HEK293 (cell line): ENCODE measurements around the gene STX10.
A peak's percentile ranks its signal among the peaks of the same experiment; 100 is the strongest.

Source experiments
- HOXA7 ChIP-seq: sonication (generic); formaldehyde crosslinking; IDR thresholded peaks from 2 replicates; pipeline ENCODE4 v1.8.1; 2022; ENCODE audit warnings: missing genetic modification reagents, borderline replicate concordance
- HOXC10 ChIP-seq: sonication (generic); formaldehyde crosslinking; IDR thresholded peaks from 2 replicates; pipeline ENCODE4 v1.8.1; 2023; ENCODE audit warnings: mild to moderate bottlenecking, missing genetic modification reagents
- MYNN ChIP-seq: fragments of 450-650 bp; formaldehyde crosslinking; IDR thresholded peaks from 2 replicates; pipeline ENCODE4 v1.5.1; 2016; ENCODE audit warnings: missing biosample characterization, missing genetic modification characterization, borderline replicate concordance
- RBAK ChIP-seq: fragments of 450-650 bp; formaldehyde crosslinking; IDR thresholded peaks from 2 replicates; pipeline ENCODE4 v1.5.1; 2016; ENCODE audit warnings: missing biosample characterization, missing genetic modification characterization
- REPIN1 ChIP-seq: fragments of 450-650 bp; formaldehyde crosslinking; IDR thresholded peaks from 2 replicates; pipeline ENCODE4 v1.5.1; 2017; ENCODE audit warnings: missing biosample characterization, missing genetic modification characterization, low read depth
- SCRT2 ChIP-seq: fragments of 450-650 bp; formaldehyde crosslinking; IDR thresholded peaks from 2 replicates; pipeline ENCODE4 v1.5.1; 2016; ENCODE audit warnings: missing biosample characterization, missing genetic modification characterization
- ZBTB44 ChIP-seq: fragments of 450-650 bp; IDR thresholded peaks from 2 replicates; pipeline ENCODE4 v1.5.1; 2018; ENCODE audit warnings: missing biosample characterization, mild to moderate bottlenecking, missing genetic modification characterization
- ZBTB8A ChIP-seq: fragments of 450-650 bp; formaldehyde crosslinking; IDR thresholded peaks from 2 replicates; pipeline ENCODE4 v1.5.1; 2016; ENCODE audit warnings: missing biosample characterization, missing genetic modification characterization
- ZEB2 ChIP-seq: fragments of 450-650 bp; formaldehyde crosslinking; IDR thresholded peaks from 2 replicates; pipeline ENCODE4 v1.5.1; 2016; ENCODE audit warnings: missing biosample characterization, missing genetic modification characterization
- ZIC2 ChIP-seq: fragments of 450-650 bp; formaldehyde crosslinking; IDR thresholded peaks from 2 replicates; pipeline ENCODE4 v1.5.1; 2016; ENCODE audit warnings: missing biosample characterization, missing genetic modification characterization
- ZNF121 ChIP-seq: fragments of 450-650 bp; formaldehyde crosslinking; IDR thresholded peaks from 2 replicates; pipeline ENCODE4 v1.5.1; 2016; ENCODE audit warnings: missing biosample characterization, missing genetic modification characterization
- ZNF146 ChIP-seq: fragments of 450-650 bp; formaldehyde crosslinking; IDR thresholded peaks from 2 replicates; pipeline ENCODE4 v1.5.1; 2016; ENCODE audit warnings: missing biosample characterization, missing genetic modification characterization
- ZNF239 ChIP-seq: fragments of 450-650 bp; formaldehyde crosslinking; IDR thresholded peaks from 2 replicates; pipeline ENCODE4 v1.5.1; 2016; ENCODE audit warnings: missing biosample characterization, missing genetic modification characterization
- ZNF292 ChIP-seq: fragments of 450-650 bp; formaldehyde crosslinking; IDR thresholded peaks from 2 replicates; pipeline ENCODE4 v1.5.1; 2016; ENCODE audit warnings: low read depth, missing biosample characterization, missing genetic modification characterization, borderline replicate concordance
- ZNF302 ChIP-seq: fragments of 450-650 bp; formaldehyde crosslinking; IDR thresholded peaks from 2 replicates; pipeline ENCODE4 v1.5.1; 2016; ENCODE audit warnings: missing biosample characterization, missing genetic modification characterization, low read depth
- ZNF341 ChIP-seq: fragments of 450-650 bp; formaldehyde crosslinking; IDR thresholded peaks from 2 replicates; pipeline ENCODE4; 2016; ENCODE audit warnings: low read depth, missing biosample characterization, missing genetic modification characterization
- ZNF350 ChIP-seq: fragments of 450-650 bp; formaldehyde crosslinking; IDR thresholded peaks from 2 replicates; pipeline ENCODE4 v1.5.0; 2017; ENCODE audit warnings: missing biosample characterization, mild to moderate bottlenecking, missing genetic modification characterization
- ZNF433 ChIP-seq: fragments of 450-650 bp; formaldehyde crosslinking; IDR thresholded peaks from 2 replicates; pipeline ENCODE4 v1.5.1; 2016; ENCODE audit warnings: missing biosample characterization, missing genetic modification characterization, low read depth
- ZNF529 ChIP-seq: fragments of 450-650 bp; formaldehyde crosslinking; IDR thresholded peaks from 2 replicates; pipeline ENCODE4 v1.5.1; 2017; ENCODE audit warnings: missing genetic modification characterization, missing biosample characterization; ENCODE audit not compliant: insufficient replicate concordance
- ZNF548 ChIP-seq: fragments of 450-650 bp; formaldehyde crosslinking; IDR thresholded peaks from 2 replicates; pipeline ENCODE4 v1.5.1; 2016; ENCODE audit warnings: missing biosample characterization, missing genetic modification characterization
- ZNF561 ChIP-seq: fragments of 450-650 bp; IDR thresholded peaks from 2 replicates; pipeline ENCODE4 v1.5.1; 2018; ENCODE audit warnings: missing biosample characterization, missing genetic modification characterization, borderline replicate concordance
- ZNF600 ChIP-seq: fragments of 450-650 bp; formaldehyde crosslinking; IDR thresholded peaks from 2 replicates; pipeline ENCODE4 v1.5.1; 2016; ENCODE audit warnings: missing biosample characterization, missing genetic modification characterization
- ZNF629 ChIP-seq: fragments of 450-650 bp; formaldehyde crosslinking; IDR thresholded peaks from 2 replicates; pipeline ENCODE4 v1.5.1; 2017; ENCODE audit warnings: missing biosample characterization, missing genetic modification characterization
- ZNF660 ChIP-seq: fragments of 450-650 bp; IDR thresholded peaks from 2 replicates; pipeline ENCODE4 v1.5.1; 2018; ENCODE audit warnings: missing biosample characterization, mild to moderate bottlenecking, missing genetic modification characterization
- ZXDB ChIP-seq: fragments of 450-650 bp; formaldehyde crosslinking; IDR thresholded peaks from 2 replicates; pipeline ENCODE4 v1.5.1; 2016; ENCODE audit warnings: missing biosample characterization, missing genetic modification characterization
- TF ChIP-seq, protein P1 (sequence below): fragments of 450-650 bp; formaldehyde crosslinking; IDR thresholded peaks from 2 replicates; pipeline ENCODE4 v1.5.1; 2017; ENCODE audit warnings: missing biosample characterization, missing genetic modification characterization
- TF ChIP-seq, protein P2 (sequence below): fragments of 450-650 bp; formaldehyde crosslinking; IDR thresholded peaks from 2 replicates; pipeline ENCODE4 v1.5.1; 2016; ENCODE audit warnings: missing biosample characterization, missing genetic modification characterization
- TF ChIP-seq, protein P3 (sequence below): fragments of 450-650 bp; formaldehyde crosslinking; IDR thresholded peaks from 2 replicates; pipeline ENCODE4 v1.5.1; 2016; ENCODE audit warnings: missing biosample characterization, missing genetic modification characterization
- TF ChIP-seq, protein P4 (sequence below): fragments of 450-650 bp; formaldehyde crosslinking; IDR thresholded peaks from 2 replicates; pipeline ENCODE4 v1.5.1; 2016; ENCODE audit warnings: missing biosample characterization, missing genetic modification characterization
- TF ChIP-seq, protein P5 (sequence below): fragments of 450-650 bp; formaldehyde crosslinking; IDR thresholded peaks from 2 replicates; pipeline ENCODE4 v1.5.1; 2017; ENCODE audit warnings: missing biosample characterization, mild to moderate bottlenecking, missing genetic modification characterization, moderate library complexity

Gene STX10

DNA sequence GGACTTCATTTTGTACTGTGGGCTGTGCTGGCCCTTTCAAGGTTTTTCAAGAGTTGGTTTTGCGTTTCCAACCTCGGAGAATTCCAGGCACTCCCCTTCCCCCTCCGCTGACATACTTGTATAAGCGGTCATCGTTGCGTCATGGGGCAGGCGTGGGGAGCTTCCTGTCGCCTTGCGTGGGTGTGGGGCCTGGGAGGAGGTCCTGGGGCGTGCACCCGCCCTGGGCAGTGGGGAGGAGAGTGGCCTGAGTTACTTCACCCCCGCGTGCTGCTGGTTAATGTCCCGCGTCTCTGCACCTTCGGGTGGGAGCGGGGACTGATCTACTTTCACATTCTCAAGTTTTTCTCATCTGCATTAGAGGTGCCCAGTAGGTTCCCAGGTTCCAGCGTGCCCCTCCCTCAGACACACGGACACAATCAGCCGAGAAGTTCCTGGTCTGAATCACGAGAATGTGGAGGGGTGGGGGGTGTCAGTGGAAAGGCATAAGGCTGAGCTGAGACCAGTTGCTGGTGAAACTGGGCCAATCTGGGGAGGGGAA lies 4.1 kb upstream of the STX10 start (continued):
- TF ChIP-seq ZNF660 (tag by site-specific recombination) (0 out of 2 replicates have a peak, but pooled peaks have one; percentile 14), ZIC2 (peak; percentile 65), ZNF292 (no peak), HOXC10 (CRISPR knock-in tag) (no peak), ZNF302 (tag by site-specific recombination) (no peak), ZBTB8A (tag by site-specific recombination) (no peak), ZNF629 (peak; percentile 98), ZNF529 (no peak), HOXA7 (CRISPR knock-in tag) (no peak), ZNF341 (peak; percentile 97), REPIN1 (tag by site-specific recombination) (no peak), ZNF548 (no peak), ZNF433 (tag by site-specific recombination) (no peak), ZNF350 (tag by site-specific recombination) (no peak), MYNN (tag by site-specific recombination) (no peak), ZNF121 (no peak), SCRT2 (0 out of 2 replicates have a peak, but pooled peaks have one; percentile 39), ZEB2 (tag by site-specific recombination) (peak; percentile 71), RBAK (tag by site-specific recombination) (no peak), ZNF600 (tag by site-specific recombination) (no peak; the same call in 1 of the 2 replicates), ZXDB (0 out of 2 replicates have a peak, but pooled peaks have one; percentile 8), ZNF561 (tag by site-specific recombination) (no peak), ZBTB44 (tag by site-specific recombination) (no peak), ZNF239 (no peak), ZNF146 (tag by site-specific recombination) (no peak)
- TF ChIP-seq, protein P1, sequence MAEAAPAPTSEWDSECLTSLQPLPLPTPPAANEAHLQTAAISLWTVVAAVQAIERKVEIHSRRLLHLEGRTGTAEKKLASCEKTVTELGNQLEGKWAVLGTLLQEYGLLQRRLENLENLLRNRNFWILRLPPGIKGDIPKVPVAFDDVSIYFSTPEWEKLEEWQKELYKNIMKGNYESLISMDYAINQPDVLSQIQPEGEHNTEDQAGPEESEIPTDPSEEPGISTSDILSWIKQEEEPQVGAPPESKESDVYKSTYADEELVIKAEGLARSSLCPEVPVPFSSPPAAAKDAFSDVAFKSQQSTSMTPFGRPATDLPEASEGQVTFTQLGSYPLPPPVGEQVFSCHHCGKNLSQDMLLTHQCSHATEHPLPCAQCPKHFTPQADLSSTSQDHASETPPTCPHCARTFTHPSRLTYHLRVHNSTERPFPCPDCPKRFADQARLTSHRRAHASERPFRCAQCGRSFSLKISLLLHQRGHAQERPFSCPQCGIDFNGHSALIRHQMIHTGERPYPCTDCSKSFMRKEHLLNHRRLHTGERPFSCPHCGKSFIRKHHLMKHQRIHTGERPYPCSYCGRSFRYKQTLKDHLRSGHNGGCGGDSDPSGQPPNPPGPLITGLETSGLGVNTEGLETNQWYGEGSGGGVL (tag by site-specific recombination), result peak; percentile 64
- TF ChIP-seq, protein P2, sequence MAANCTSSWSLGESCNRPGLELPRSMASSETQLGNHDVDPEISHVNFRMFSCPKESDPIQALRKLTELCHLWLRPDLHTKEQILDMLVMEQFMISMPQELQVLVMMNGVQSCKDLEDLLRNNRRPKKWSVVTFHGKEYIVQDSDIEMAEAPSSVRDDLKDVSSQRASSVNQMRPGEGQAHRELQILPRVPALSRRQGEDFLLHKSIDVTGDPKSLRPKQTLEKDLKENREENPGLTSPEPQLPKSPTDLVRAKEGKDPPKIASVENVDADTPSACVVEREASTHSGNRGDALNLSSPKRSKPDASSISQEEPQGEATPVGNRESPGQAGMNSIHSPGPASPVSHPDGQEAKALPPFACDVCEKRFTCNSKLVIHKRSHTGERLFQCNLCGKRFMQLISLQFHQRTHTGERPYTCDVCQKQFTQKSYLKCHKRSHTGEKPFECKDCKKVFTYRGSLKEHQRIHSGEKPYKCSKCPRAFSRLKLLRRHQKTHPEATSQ (tag by site-specific recombination), result no peak
- TF ChIP-seq, protein P3, sequence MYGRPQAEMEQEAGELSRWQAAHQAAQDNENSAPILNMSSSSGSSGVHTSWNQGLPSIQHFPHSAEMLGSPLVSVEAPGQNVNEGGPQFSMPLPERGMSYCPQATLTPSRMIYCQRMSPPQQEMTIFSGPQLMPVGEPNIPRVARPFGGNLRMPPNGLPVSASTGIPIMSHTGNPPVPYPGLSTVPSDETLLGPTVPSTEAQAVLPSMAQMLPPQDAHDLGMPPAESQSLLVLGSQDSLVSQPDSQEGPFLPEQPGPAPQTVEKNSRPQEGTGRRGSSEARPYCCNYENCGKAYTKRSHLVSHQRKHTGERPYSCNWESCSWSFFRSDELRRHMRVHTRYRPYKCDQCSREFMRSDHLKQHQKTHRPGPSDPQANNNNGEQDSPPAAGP (tag by site-specific recombination), result peak; percentile 92; the same call in 1 of the 2 replicates
- TF ChIP-seq, protein P4, sequence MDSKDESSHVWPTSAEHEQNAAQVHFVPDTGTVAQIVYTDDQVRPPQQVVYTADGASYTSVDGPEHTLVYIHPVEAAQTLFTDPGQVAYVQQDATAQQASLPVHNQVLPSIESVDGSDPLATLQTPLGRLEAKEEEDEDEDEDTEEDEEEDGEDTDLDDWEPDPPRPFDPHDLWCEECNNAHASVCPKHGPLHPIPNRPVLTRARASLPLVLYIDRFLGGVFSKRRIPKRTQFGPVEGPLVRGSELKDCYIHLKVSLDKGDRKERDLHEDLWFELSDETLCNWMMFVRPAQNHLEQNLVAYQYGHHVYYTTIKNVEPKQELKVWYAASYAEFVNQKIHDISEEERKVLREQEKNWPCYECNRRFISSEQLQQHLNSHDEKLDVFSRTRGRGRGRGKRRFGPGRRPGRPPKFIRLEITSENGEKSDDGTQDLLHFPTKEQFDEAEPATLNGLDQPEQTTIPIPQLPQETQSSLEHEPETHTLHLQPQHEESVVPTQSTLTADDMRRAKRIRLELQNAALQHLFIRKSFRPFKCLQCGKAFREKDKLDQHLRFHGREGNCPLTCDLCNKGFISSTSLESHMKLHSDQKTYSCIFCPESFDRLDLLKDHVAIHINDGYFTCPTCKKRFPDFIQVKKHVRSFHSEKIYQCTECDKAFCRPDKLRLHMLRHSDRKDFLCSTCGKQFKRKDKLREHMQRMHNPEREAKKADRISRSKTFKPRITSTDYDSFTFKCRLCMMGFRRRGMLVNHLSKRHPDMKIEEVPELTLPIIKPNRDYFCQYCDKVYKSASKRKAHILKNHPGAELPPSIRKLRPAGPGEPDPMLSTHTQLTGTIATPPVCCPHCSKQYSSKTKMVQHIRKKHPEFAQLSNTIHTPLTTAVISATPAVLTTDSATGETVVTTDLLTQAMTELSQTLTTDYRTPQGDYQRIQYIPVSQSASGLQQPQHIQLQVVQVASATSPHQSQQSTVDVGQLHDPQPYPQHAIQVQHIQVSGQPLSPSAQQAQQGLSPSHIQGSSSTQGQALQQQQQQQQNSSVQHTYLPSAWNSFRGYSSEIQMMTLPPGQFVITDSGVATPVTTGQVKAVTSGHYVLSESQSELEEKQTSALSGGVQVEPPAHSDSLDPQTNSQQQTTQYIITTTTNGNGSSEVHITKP (tag by site-specific recombination), result peak; percentile 69
- TF ChIP-seq, protein P5, sequence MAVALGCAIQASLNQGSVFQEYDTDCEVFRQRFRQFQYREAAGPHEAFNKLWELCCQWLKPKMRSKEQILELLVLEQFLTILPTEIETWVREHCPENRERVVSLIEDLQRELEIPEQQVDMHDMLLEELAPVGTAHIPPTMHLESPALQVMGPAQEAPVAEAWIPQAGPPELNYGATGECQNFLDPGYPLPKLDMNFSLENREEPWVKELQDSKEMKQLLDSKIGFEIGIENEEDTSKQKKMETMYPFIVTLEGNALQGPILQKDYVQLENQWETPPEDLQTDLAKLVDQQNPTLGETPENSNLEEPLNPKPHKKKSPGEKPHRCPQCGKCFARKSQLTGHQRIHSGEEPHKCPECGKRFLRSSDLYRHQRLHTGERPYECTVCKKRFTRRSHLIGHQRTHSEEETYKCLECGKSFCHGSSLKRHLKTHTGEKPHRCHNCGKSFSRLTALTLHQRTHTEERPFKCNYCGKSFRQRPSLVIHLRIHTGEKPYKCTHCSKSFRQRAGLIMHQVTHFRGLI (tag by site-specific recombination), result no peak
